K562 (cell line): ENCODE measurements around the gene PPARGC1A.

Experiments
- CTCF ChIP-seq, 3 experiments: IDR thresholded peaks in 2 of 3; conservative IDR thresholded peaks in 1 of 3; 2 replicates each; pipeline ENCODE4 v1.5.1; 2011 to 2012; ENCODE audit warnings: low read length in 3 of 3, mild to moderate bottlenecking in 3 of 3, control low read depth in 2 of 3, improper control_type of control experiment in 1 of 3, inconsistent platforms in 1 of 3, low read depth in 1 of 3, mixed read lengths in 1 of 3, moderate library complexity in 1 of 3; ENCODE audit not compliant: insufficient read depth in 2 of 3
- E2F8 ChIP-seq: fragments of 450-650 bp; IDR thresholded peaks from 2 replicates; pipeline ENCODE4 v1.7.1; 2018; ENCODE audit warnings: mild to moderate bottlenecking, low read depth; ENCODE audit not compliant: partially characterized antibody
- IRF1 ChIP-seq: sonication (generic); formaldehyde crosslinking; IDR thresholded peaks from 2 replicates; pipeline ENCODE4 v1.8.0; 2022; ENCODE audit warnings: missing genetic modification reagents, mild to moderate bottlenecking, borderline replicate concordance
- KAT8 ChIP-seq: fragments of 450-650 bp; IDR thresholded peaks from 2 replicates; pipeline ENCODE4 v1.6.1; 2016; ENCODE audit warnings: low read depth, mild to moderate bottlenecking
- NCOR1 ChIP-seq: fragments of 450-650 bp; IDR thresholded peaks from 2 replicates; pipeline ENCODE4 v1.6.1; 2016; ENCODE audit warnings: mild to moderate bottlenecking, moderate library complexity
- NRF1 ChIP-seq, 2 experiments: fragments of 450-650 bp; IDR thresholded peaks in 1 of 2; conservative IDR thresholded peaks in 1 of 2; 2 replicates each; pipeline ENCODE4 v1.6.1; 2014; ENCODE audit warnings: mild to moderate bottlenecking in 2 of 2
- PHB ChIP-seq: fragments of 250-450 bp; sonication (Bioruptor Pico); IDR thresholded peaks from 2 replicates; pipeline ENCODE4 v1.5.0; 2021
- TEAD4 ChIP-seq, 2 experiments: sonication (generic) in 1 of 2; formaldehyde crosslinking in 1 of 2; IDR thresholded peaks; 2 replicates each; pipeline versions ENCODE4 v1.6.1 to v1.8.0; 2012 to 2022; ENCODE audit warnings: borderline replicate concordance in 1 of 2, inconsistent platforms in 1 of 2, low read length in 1 of 2, mild to moderate bottlenecking in 1 of 2, missing genetic modification reagents in 1 of 2
- ZNF740 ChIP-seq, 3 experiments: fragments of 200-800 bp in 1 of 3; sonication (Bioruptor generic) in 1 of 3; sonication (generic) in 1 of 3; formaldehyde crosslinking in 1 of 3; IDR thresholded peaks; 2 replicates each; pipeline versions ENCODE4 v1.6.1 to v1.8.0; 2016 to 2022; ENCODE audit warnings: mild to moderate bottlenecking in 2 of 3, missing compliant biosample characterization in 2 of 3, missing genetic modification characterization in 2 of 3, missing genetic modification reagents in 1 of 3

- TF ChIP-seq IRF1 (no peak), CTCF (IDR thresholded peaks at IDR 0.05 in 2 of 3, conservative IDR thresholded peaks at IDR 0.05 in 1 of 3; ENCODE audit: insufficient read depth in 2 of 3, low read depth in 1 of 3, low read length in 3 of 3) (no peak), ZNF740 (CRISPR knock-in tag; IDR thresholded peaks at IDR 0.05) (no peak), ZNF740 (tag; IDR thresholded peaks at IDR 0.05) (no peak), NCOR1 (no peak), PHB (CRISPR knock-in tag) (no peak), TEAD4 (IDR thresholded peaks at IDR 0.05; ENCODE audit: low read length) (no peak), TEAD4 (CRISPR knock-in tag; IDR thresholded peaks at IDR 0.05; ENCODE audit: borderline replicate concordance) (no peak), NRF1 (conservative IDR thresholded peaks at IDR 0.05 in 1 of 2, IDR thresholded peaks at IDR 0.05 in 1 of 2) (no peak), E2F8 (no peak), KAT8 (no peak)
Measured at GRCh38 chr4:23818097-23818885, 71.6 kb downstream of the PPARGC1A start.
